AG04450 (cell line): ENCODE data around the gene OPHN1. TPM values are rescaled to one million over a fixed set of nuclear protein-coding genes. Genes with fewer than 3 reads are reported as not detected.

Experiments used
- CTCF ChIA-PET: fragments of 300-600, 350-600 bp; formaldehyde crosslinking; extraction: SDS; loops from one replicate; lab custom pipeline; 2022; ENCODE audit warnings: antibody characterized with exemption, inconsistent platforms; lab: Charles Lee
- POLR2A ChIA-PET: fragments of 350-600 bp; formaldehyde crosslinking; extraction: SDS; loops from one replicate; lab custom pipeline; 2021; ENCODE audit warnings: antibody characterized with exemption, inconsistent platforms; lab: Yijun Ruan, JAX
- DNase-seq: peaks from one replicate; pipeline ENCODE4 v3.0.0-alpha.2; 2011; ENCODE audit warnings: low read depth, low spot score
- H3K27ac ChIP-seq: one replicate; pipeline ENCODE4 v1.5.1; 2012; ENCODE audit warnings: low read depth, low read length, control low read depth
- H3K27me3 ChIP-seq: one replicate; pipeline ENCODE4 v1.6.0; 2012; ENCODE audit warnings: low read length; ENCODE audit not compliant: control insufficient read depth, insufficient read depth
- H3K4me3 ChIP-seq: 2 replicates; pipeline ENCODE4 v1.5.1; 2011; ENCODE audit warnings: mild to moderate bottlenecking, low read depth, low read length, control low read depth
- H3K9me3 ChIP-seq: 2 replicates; pipeline ENCODE4 v1.5.1; 2012; ENCODE audit warnings: low read length; ENCODE audit not compliant: control insufficient read depth, insufficient read depth
- polyA plus RNA-seq: library from polyadenylated mRNA; depleted of rRNA; stranded (reverse); fragments of >200 nt; gene quantifications from 2 replicates; pipeline ENCODE4 v1.2.3, GENCODE V29; 2011
- TF ChIP-seq, protein P1 (sequence below): IDR thresholded peaks from 2 replicates; pipeline ENCODE4 v1.5.1; 2011; ENCODE audit warnings: low read depth, low read length, control low read depth, inconsistent platforms

OPHN1 gene
- polyA plus RNA-seq, 1 experiment: 6.7 TPM

DNA sequence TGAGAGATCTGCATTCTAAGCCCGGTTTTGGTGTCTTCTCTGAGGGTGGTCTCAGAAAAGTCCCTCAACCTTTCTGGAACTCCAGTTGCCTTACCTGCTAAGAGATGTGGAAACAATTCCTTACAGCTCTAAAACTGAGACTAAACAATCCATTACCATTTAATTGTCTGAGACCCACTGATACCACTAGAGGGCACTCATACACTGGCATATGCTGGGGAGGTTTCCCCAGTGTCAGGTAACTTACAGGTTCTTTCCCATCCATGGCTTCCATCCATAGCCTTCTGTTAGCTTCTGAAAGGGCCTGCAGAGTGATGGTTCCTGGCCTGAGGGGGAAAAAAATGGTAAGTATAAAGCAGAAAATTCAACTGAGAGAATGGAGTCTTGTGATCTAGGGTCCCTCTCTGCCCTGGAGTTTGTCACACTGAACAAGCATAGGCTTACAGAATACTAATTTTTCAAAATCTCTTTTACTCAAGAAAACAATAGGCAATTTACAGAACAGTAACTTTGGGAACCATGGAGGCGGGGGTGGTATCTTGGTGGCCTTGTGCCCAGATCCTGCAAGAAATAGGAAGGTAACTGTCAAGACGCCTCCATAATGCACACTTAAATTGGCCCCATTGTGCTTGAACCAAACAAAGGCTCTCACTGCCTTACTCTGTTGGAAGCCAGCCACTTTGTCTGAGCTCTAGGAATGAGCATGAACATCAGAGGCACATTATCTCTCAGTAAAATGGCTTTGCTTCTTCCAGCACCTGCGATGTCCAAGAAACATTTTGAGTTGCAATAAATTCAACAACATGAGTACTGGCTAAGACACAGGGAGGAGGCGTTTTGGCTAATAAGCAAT is 236.1 kb downstream of the OPHN1 start:
- no peak overlapping the region for H3K27ac ChIP-seq
- POLR2A ChIA-PET: no interaction called here
- no peak overlapping the region for H3K4me3 ChIP-seq
- no peaks in the 10 kb centered on the region for H3K27me3 ChIP-seq
- no peak for DNase-seq
- CTCF ChIA-PET: interaction anchor here (0.6 to 4.0 kb wide), 37 partner anchors 9 to 610 kb away, joined by 3 to 27 read pairs (median 4); partner anchors contain the start of gene YIPF6
- TF ChIP-seq, protein P1, sequence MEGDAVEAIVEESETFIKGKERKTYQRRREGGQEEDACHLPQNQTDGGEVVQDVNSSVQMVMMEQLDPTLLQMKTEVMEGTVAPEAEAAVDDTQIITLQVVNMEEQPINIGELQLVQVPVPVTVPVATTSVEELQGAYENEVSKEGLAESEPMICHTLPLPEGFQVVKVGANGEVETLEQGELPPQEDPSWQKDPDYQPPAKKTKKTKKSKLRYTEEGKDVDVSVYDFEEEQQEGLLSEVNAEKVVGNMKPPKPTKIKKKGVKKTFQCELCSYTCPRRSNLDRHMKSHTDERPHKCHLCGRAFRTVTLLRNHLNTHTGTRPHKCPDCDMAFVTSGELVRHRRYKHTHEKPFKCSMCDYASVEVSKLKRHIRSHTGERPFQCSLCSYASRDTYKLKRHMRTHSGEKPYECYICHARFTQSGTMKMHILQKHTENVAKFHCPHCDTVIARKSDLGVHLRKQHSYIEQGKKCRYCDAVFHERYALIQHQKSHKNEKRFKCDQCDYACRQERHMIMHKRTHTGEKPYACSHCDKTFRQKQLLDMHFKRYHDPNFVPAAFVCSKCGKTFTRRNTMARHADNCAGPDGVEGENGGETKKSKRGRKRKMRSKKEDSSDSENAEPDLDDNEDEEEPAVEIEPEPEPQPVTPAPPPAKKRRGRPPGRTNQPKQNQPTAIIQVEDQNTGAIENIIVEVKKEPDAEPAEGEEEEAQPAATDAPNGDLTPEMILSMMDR: peak; percentile 67
- no peaks in the 10 kb centered on the region for H3K9me3 ChIP-seq

DNA sequence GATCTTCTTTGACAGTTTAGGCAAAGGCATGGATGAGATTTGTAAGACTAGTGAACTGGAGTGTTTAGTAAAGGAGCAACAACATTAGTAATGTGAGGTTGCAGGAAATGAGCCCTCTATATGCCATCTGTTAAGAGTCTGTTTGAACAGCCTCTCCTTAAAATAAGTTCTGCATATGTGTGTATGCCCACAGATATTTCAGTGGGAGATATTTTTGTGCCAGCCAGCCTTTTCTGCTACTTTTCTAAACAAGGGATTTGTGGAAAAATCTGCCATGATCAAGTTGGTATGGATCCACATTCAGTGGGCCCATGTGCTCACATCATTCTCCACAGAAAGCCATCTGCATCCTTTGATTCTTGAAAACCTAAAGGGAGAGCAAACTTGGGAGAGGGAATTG is 237.7 kb downstream of the OPHN1 start:
- no peaks in the 10 kb centered on the region for H3K9me3 ChIP-seq
- TF ChIP-seq, protein P1: no peak
- CTCF ChIA-PET: interaction anchor here (1.2 to 4.0 kb wide), 2 partner anchors 12 to 515 kb away, joined by 3 to 27 read pairs; no protein-coding TSS in a partner anchor
- H3K27ac ChIP-seq: no peak overlapping the region
- H3K4me3 ChIP-seq: no peak overlapping the region
- no peaks in the 10 kb centered on the region for H3K27me3 ChIP-seq
- DNase-seq: no peak
- POLR2A ChIA-PET: no interaction called here

DNA sequence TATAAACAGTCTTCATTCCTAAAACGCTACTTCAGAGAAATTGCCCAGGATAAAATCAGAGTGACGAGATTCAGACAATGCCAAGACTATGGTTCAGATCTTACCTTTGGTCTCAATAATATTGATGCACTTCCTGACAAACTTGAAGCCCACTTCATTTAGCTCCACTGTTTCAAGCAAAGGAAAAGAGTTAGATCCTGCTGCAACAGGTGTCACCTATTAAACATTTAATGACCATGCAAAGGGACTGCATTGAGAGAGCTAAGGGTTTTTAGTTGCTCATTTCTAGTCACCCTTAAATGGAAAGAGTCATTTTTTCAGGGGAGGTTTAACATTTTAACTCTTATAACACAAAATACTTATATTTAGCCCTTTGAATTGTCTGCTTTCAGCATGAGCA is 239.5 kb downstream of the OPHN1 start:
- POLR2A ChIA-PET: no interaction called here
- H3K27ac ChIP-seq: no peak overlapping the region
- CTCF ChIA-PET: interaction anchor here (1.0 kb wide), 2 partner anchors 9 to 10 kb away, joined by 3 read pairs; no protein-coding TSS in a partner anchor

DNA sequence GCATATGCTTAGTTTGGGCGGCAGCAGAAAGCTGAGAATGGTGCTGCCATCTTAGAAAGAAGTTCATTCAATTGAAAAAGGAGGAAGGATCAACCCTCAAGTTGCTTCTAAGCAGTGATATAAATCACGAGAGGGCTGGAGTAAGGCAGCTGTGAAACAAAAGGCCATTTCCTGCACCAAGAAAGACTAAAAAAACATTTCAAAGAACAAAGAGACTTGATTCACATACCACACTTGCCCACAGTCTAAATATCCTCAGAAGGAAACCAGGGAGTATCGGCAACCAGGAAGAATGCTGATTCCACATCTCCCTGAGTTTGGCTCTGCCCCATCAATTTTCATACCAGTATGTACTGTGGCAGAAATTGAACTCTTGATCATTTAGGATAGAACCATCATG is 240.1 kb downstream of the OPHN1 start:
- CTCF ChIA-PET: interaction anchor here (1.0 kb wide), 2 partner anchors 8 to 10 kb away, joined by 3 read pairs; no protein-coding TSS in a partner anchor

More for the DNA sequence above, 239.5 kb downstream of the OPHN1 start:
- TF ChIP-seq, protein P1: no peak
- H3K9me3 ChIP-seq: no peaks in the 10 kb centered on the region
- H3K27me3 ChIP-seq: no peaks in the 10 kb centered on the region
- no peak for DNase-seq
- H3K4me3 ChIP-seq: no peak overlapping the region

More for the DNA sequence above, 240.1 kb downstream of the OPHN1 start:
- no peak for DNase-seq
- Histone ChIP-seq H3K27ac (no peak overlapping the region), H3K27me3 (no peaks in the 10 kb centered on the region), H3K4me3 (no peak overlapping the region), H3K9me3 (no peaks in the 10 kb centered on the region)
- TF ChIP-seq, protein P1: no peak
- POLR2A ChIA-PET: no interaction called here
